GM18499 (cell line): ENCODE results near the gene KAZN.

Experiments
- ATAC-seq: cut with Tn5 transposase; IDR thresholded peaks from one replicate; pipeline ENCODE4 v1.9.1; 2021; ENCODE audit warnings: moderate number of reproducible peaks; ENCODE audit not compliant: insufficient read depth, unreplicated experiment

Gene KAZN

GRCh38 chr1:14610761-14611160 is 12.3 kb downstream of the KAZN start:
- no peak for ATAC-seq

GRCh38 chr1:14611792-14612191 is 13.3 kb downstream of the KAZN start:
- no peak for ATAC-seq

DNA sequence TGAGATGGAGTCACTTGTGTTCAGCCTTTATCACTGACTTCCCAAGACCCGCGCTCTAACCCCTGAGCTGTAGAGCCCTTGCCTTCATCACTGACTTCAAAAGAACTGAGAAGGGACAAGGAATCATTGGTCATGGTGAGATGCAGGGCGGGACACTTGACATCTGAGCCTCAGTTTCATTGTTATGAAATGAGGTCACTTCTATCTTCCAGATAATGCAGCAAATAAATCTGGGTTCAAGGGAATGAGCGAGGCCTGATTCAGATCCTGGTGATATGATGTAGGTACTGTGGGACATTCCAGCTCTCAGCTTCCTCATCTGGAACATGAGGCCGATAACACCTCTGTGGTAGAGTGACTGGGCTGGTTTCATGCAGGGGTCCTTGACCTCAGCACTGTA is 13.8 kb downstream of the KAZN start:
- ATAC-seq, result no peak

GRCh38 chr1:14613926-14614325 is 15.4 kb downstream of the KAZN start:
- ATAC-seq, result no peak

- ATAC-seq, result no peak
These were observed 15.9 kb downstream of the KAZN start for GRCh38 chr1:14614341-14614740.

DNA sequence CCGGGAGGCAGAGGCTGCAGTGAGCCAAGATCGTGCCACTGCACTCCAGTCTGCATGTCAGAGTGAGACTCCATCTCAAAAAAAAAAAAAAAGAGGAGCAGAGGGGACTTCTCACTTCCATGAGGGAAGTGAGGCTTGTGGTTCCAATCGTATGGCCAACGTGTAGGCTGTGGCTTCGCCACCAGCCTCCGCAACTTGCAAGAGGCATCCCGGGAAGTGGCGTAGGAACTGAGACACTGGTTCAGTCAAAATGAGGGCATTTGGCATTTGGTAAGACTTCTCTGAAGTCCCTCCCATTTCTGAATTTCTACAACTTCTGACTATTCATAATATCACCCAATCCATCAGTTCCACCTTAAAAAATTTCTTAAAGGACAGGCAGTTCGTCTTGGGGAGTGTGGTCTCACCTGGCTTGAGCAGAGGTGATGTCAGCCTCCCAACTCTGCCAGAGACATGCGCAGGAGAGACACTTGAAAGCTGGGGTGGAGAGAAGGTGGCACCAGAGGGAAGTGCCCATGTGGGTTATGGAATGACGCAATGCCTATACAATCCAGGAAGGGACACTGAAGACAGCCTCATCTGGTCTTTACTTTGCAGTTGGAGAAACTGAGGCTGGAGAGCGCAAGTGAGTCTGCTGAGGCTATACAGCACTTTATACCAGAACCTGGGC is 17.2 kb downstream of the KAZN start:
- ATAC-seq, result no peak

DNA sequence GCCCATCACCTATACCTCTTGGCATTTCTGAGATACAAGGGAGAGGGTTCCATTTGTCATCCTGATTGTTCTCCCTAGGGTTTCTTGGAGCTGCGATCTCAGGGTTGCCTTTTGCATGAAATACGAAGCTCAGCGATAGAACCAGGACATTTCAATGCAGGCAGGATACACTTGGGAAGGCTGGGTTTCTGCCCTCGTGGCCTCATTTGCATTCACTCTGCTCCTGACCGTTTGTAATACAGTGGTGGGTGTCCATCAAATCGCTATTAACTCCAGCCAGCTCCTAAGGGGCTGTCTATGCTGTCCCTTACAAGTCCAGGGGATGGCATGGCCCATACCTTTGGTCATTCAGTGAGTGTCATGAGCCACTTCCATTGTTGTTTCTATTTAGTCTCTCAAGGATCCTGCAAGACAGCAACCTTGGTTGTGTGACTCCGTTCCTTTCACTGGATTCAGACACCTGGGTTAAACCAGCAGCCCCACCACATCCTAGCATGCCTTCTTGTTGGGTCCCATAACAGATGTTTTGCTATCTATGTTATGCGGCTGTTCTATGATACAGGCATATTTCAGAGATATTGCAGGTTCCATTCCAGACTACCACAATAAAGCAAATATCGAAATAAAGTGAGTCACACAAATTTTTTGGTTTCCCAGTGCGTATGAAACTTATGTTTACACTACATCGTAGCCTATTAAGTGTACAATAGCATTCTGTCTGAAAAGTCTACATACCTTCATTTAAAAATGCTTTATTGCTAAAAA is 18.3 kb downstream of the KAZN start:
- ATAC-seq, result no peak

DNA sequence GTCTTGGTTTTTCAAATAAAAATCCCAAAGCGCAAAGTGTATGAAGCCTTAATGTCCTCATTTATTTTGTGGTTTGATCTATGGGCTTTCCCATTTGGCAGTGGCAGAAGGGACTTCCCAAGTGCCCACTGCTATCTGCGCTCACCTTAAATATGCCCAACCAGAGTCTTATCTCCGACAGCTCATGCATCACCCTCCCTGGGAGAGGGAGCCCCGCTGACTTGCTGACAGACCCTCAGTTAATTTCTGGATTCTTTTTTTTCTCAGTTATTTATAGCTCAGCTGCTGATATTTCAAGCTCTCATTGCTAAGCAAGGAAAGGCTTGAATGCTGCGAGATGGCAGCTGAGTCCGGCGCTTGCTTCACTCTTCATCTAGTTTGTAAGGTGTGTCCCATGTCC is 19.3 kb downstream of the KAZN start:
- no peak for ATAC-seq

DNA sequence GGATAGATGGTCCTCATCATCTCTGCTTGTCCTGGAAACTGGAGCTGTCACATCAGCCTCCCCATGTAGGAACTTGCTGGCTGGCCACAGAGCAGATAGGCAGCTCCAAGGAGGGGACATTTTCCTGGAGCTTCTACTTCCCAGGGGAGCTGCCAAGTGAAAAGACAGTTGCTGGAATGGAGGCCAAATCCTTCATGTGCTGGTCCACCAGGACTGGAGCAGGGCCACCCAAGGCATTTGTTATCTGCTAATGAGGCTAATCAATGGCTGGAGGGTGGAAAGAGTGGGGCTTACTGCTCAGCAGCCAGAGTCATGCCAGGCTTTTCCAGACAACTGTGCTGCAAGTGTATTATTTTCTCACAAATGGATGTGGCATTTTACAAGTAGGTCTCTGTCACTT is 22.5 kb downstream of the KAZN start:
- ATAC-seq, result no peak

DNA sequence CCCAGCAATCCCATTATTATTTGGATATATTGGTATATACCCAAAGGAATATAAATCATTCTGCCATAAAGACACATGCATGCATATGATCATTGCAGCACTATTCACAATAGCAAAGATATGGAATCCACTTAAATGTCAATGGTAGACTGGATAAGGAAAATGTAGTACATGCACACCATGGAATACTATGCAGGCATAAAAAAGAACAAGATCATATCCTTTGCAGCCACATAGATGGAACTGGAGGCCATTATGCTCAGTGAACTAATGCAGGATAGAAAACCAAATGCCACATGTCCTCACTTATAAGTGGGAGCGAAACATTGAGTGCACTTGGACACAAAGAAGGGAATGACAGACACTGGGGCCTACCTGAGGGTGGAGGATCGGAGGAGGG is 24.6 kb downstream of the KAZN start:
- no peak for ATAC-seq

- ATAC-seq, result no peak
These were observed 26.5 kb downstream of the KAZN start for GRCh38 chr1:14624941-14625340.

DNA sequence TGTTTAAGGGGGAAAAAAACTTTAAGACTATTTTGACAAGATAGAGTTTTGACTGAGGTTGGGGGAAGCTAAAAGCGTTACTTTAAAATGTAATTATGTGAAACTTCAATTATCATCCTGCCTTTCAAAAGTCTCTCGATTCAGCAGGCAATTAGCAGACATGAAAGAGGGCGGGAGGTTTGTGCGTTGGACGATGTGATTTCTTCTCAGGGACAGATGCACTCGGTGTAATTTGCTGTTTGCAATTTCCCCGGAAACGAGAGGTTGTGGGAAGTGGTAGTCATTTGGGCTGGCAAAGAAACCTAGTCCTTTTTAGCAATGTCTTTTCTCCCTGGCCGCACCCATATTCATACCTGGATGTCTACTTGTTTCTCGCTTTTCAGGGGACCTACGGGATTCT is 27.1 kb downstream of the KAZN start:
- ATAC-seq, result no peak

DNA sequence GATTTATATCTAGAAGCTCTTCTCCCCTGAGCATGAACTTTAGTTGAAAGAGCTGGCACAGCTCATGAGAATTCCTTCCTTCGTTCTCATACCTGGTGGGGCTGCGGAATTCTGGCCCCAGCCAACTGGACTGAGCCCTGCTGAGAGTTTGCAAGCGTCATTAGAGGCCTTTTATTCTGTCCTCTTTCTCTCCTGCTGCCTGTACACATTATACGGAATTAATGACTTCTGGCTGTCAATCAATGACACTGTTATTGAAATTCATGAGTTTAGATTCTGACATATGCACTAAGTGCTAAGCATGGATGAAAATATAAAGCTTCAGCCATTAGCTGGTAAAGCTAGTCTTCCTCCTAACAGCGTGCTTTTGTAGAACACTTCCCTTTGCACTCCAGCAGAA is 27.5 kb downstream of the KAZN start:
- ATAC-seq, result no peak

DNA sequence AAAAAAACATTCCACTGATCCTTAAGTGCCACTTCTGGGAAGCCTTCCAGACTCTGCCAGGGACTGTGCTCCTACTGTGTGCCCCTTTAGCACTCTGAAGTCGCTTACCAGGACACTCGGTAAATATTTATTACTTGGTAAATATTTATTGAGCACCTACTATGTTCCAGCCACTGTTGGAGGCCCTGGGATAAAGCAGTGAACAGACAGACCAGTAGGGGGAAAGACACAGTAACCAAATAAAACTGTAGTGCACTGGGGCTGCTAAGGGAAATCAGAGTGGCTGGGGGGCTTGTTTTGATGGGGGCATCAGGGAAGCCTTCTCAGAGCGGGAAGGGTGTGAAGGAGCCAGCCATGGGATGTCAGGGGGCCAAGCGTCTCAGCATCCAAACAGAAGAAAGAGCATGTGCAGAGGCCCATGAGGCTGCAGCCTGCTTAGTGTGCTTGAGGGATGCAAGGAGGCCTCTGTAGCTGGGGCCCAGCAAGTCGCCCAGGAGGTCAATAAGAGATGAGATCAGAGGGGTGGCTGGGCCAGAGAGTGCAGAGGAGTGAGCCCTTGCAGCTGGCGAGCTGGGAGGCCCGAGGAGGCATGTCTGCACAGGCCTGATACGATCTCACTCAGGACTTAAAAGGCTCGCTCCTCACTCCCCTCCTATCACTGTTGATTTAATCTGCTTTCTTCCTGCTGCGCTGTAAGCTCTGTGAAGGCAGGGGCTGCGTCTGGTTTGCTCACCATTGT is 28.6 kb downstream of the KAZN start:
- ATAC-seq, result no peak

DNA sequence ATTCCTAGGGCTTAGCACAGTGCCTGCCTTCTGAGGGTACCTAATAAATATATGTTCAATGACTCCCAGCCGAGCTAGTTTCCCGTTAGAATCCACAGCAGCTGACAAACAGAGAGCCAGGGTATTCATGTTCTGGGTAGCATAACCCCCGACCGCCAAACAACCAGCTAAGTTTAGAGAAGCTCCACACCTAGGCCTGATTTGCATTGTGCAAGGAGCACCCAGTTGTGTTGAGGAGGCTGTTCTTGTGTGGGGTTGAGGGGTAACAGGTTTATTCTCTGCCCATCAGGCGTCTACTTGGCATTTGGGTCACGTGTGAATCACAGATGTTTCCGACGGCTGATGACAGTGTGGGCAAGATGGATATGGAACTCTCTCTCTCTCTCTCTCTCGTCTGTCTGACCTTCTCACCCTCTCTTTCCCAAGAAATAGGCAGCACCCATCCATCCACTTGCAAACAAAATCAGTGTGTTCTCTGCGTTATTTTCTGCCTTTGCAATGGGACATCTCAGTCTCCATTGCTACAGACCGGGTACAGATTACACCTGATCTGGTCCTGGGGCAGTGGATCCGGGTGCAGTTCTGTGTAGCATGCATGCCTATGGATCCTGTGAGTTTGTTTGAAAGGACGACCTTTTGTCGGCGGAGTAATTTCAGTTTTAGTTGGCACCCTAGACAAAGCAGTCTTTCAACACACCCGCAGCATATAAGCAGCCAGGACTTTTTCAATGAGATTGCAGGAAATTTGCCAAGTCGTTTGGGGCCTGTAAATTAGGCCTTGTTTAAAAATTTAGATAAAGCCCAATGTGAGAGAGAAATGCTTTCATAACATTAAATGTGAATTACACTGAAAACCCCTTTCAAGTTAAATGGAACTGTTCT is 29.4 kb downstream of the KAZN start:
- no peak for ATAC-seq

GRCh38 chr1:14629363-14630014 is 31.0 kb downstream of the KAZN start:
- ATAC-seq, result no peak

GRCh38 chr1:14630986-14631385 is 32.5 kb downstream of the KAZN start:
- no peak for ATAC-seq

DNA sequence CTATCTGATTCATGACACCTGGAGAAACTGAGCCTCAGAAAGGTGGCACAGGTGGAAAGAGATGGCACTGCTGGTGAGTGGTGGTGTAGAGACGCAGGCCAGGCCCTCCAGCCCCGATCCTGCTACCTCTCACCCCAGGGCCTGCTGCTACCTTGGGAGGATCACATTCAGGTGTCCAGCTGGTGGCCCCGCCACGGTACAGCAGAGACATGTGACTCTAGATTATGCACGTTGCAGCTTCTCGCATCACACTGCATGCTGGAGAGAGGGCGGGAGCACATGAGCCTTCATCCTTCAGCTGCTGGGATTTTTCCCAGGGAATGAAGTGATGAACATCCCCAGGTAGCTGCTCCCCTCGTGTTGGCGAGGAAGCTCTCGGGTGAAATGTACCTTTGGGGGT is 32.9 kb downstream of the KAZN start:
- ATAC-seq, result no peak

DNA sequence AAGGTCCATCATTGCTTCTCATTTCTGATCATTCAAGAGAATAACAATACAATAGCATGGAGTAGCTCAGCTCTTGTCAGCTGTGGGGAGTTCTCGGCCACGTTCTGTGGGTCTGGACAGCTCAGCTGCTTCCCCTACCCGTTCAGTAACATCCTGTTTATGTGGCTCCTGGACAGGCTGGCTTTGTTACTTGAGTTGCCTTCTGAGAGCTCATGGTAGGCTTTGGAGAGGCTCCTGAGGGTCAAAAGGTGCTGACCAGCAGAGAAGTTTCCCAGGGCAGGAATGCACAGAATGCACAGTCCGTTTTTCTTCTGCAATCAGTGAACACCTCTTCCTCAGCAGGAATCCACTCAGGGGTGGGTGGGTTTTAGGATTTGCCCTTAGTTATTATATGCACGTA is 36.0 kb downstream of the KAZN start:
- ATAC-seq, result no peak

- ATAC-seq, result no peak
These were observed 36.9 kb downstream of the KAZN start for GRCh38 chr1:14635421-14635820.
